ENCODE results near the gene ANGEL2.
A peak's percentile ranks its signal among the peaks of the same experiment; 100 is the strongest.

Gene ANGEL2

GRCh38 chr1:212951947-212952640 is 63.6 kb downstream of the ANGEL2 start:
- no peak for DNase-seq

- peak in 3 of 58 donors; percentile 8 to 32 (median 13) for DNase-seq
These were observed 64.3 kb downstream of the ANGEL2 start for GRCh38 chr1:212951126-212951946.

GRCh38 chr1:212950243-212951125 is 65.2 kb downstream of the ANGEL2 start, which contains the start of gene VASH2:
VASH2 (plus strand) TSS chr1:212950541; CDS start chr1:212951543, 1,002 bp downstream.
- peak in 54 of 58 donors; percentile 17 to 85 (median 70) for DNase-seq

DNA sequence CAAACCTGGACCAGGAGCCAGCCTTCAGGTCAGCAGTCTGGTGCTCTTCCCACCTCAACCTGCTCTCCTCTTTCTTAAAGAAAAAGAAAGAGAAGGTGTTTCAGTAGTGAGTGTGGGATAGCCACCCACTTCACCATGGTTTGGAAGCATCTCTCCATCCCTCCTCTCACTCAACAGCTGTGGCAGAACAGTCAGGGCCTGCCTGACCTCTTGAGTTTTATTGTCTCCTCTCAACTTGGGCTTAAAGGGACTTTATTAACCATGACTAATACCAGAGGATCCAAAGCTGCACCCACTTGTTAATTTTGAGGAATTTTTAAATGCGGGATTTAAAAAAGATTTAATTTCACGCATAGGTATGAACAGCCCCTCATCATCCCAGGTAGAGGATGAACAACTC is 65.9 kb downstream of the ANGEL2 start:
- DNase-seq = no peak

GRCh38 chr1:212946872-212947271 is 68.8 kb downstream of the ANGEL2 start:
- no peak for DNase-seq

DNA sequence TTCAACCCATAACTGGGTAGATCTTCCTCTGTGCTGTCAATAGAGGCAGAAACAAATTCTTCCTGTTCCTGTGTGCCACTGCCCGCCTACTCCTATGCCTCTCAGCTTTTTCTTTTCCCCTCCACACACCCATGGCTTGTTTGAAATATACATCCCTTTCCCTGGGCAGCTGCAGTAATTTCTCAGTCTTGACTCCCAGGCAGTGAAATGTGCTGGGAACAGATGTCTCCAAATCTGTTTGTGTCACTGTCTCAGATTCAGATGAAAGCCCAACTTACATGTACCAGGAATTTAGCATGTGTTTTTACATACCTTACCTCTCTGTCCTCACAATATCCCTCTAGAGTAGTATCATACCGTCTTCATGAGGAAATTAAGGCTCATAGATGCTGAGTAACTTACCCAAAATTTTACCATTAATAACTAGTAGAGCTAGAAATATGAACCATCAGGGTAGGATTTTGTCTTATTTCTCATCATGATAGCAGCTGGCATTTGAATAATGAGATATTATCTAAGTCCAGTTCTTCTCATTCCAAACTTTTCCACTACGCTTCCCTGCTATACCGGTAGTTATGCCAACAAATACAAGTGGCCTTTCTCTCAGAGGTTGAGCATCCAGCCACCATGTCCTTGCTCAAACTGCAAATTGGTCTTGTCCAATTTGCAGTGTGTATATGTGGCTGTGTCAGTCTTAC is 70.1 kb downstream of the ANGEL2 start:
- peak in 4 of 58 donors; percentile 2 to 34 (median 8) for DNase-seq

- no peak for DNase-seq
These were observed 70.6 kb downstream of the ANGEL2 start for GRCh38 chr1:212945056-212945455.

DNA sequence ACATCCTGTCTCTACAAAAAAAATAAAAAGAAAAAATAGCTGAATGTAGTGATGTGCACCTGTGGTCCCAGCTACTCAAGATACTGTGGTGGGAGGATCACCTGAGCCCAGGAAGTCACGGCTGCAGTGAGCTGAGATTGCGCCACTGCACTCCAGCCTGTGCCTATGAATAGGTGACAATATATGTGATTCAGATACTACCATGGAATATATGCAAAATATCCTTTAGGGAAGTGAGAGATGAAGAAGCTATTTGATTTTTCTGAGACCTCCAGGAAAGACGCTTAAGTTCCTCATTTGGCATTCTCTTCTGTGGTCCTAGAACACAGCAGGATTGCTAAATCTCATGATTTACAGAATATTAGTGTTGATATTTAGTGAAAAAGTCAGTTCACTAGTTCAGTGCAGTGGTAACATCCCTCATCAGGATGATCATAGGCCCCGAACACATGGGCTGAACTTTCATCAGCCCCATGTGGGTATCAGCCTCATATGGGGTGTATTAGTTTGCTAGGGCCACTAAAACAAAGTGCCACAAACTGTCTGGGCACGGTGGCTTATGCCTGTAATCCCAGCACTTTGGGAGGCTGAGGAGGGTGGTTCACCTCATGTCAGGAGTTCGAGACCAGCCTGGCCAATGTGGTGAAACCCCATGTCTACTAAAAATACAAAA is 71.3 kb downstream of the ANGEL2 start:
- DNase-seq = no peak

GRCh38 chr1:212943393-212943710 is 72.3 kb downstream of the ANGEL2 start:
- no peak for DNase-seq

GRCh38 chr1:212942679-212943392 is 72.8 kb downstream of the ANGEL2 start:
- no peak for DNase-seq

Data from anterior cingulate cortex (tissue), 58 donors.